Endothelial cell of umbilical vein (primary cell): ENCODE measurements around the gene KIRREL2. TPM values are rescaled to one million over a fixed set of nuclear protein-coding genes. Genes with fewer than 3 reads are reported as not detected.

Experiments used
- BruUV-seq: library from RNA; stranded (reverse); fragments of 400-500 nt; replicated peaks from 2 replicates; lab custom pipeline; 2021; lab: Mats Ljungman, UMichigan
- CTCF ChIA-PET: fragments of 300-600, 350-600 bp; sonication (Branson Sonifier 250); formaldehyde crosslinking; loops from one replicate; lab custom pipeline; 2021; ENCODE audit warnings: antibody characterized with exemption, inconsistent platforms; lab: Charles Lee
- POLR2A ChIA-PET: fragments of 300-600, 350-600 bp; sonication (Branson Sonifier 250); formaldehyde crosslinking; loops from one replicate; lab custom pipeline; 2021; ENCODE audit warnings: antibody characterized with exemption, inconsistent platforms; lab: Charles Lee
- DNase-seq: peaks from one replicate; pipeline ENCODE4 v3.0.0-alpha.2; 2011; ENCODE audit warnings: low read depth, low spot score
- FAIRE-seq: peaks from 2 replicates; lab custom pipeline; 2011; peaks lifted over from hg19 to GRCh38; lab: Jason Lieb, UNC
- H2AFZ ChIP-seq: 2 replicates; pipeline ENCODE4 v1.6.0; 2012; ENCODE audit warnings: low read depth, low read length, control low read depth, inconsistent platforms
- H3K27ac ChIP-seq: 2 replicates; pipeline ENCODE4 v1.5.1; 2011; ENCODE audit warnings: low read depth, mild to moderate bottlenecking, control low read depth, low read length, moderate library complexity; ENCODE audit not compliant: insufficient read depth
- H3K27me3 ChIP-seq, 2 experiments: 2 replicates each; pipeline versions ENCODE4 v1.6.0 to v1.6.1; 2011; ENCODE audit warnings: low read length in 2 of 2, mixed read lengths in 1 of 2; ENCODE audit not compliant: control insufficient read depth in 2 of 2, insufficient read depth in 2 of 2
- H3K36me3 ChIP-seq, 2 experiments: 2 replicates in 1 of 2; 3 replicates in 1 of 2; pipeline ENCODE4 v1.5.1; 2011; ENCODE audit warnings: low read length in 2 of 2, mild to moderate bottlenecking in 1 of 2, moderate library complexity in 1 of 2; ENCODE audit not compliant: control insufficient read depth in 2 of 2, insufficient read depth in 2 of 2; ENCODE audit errors: extremely low read depth in 1 of 2
- H3K4me1 ChIP-seq: 3 replicates; pipeline ENCODE4 v1.5.1; 2011; ENCODE audit warnings: mild to moderate bottlenecking, low read length; ENCODE audit not compliant: control insufficient read depth, insufficient read depth; ENCODE audit errors: extremely low read depth
- H3K4me2 ChIP-seq: 2 replicates; pipeline ENCODE4 v1.6.1; 2011; ENCODE audit warnings: low read length, control low read depth, mixed read lengths; ENCODE audit not compliant: insufficient read depth
- H3K4me3 ChIP-seq, 3 experiments: fragments of 200-600 bp in 1 of 3; sonication (generic), shearing (Covaris generic) in 1 of 3; replicated peaks in 1 of 3; 2 replicates each; pipeline ENCODE4 v1.5.1; 2011 to 2016; ENCODE audit warnings: control low read depth in 3 of 3, low read length in 3 of 3, mild to moderate bottlenecking in 2 of 3, inconsistent platforms in 1 of 3, low read depth in 1 of 3, moderate library complexity in 1 of 3; ENCODE audit not compliant: insufficient read depth in 1 of 3
- H3K79me2 ChIP-seq: 2 replicates; pipeline ENCODE4 v1.6.0; 2012; ENCODE audit warnings: low read length, inconsistent platforms; ENCODE audit not compliant: control insufficient read depth, insufficient read depth
- H3K9ac ChIP-seq: replicated peaks from 2 replicates; pipeline ENCODE3; 2011; ENCODE audit warnings: low read length, control low read depth; ENCODE audit not compliant: insufficient read depth; ENCODE audit errors: extremely low read depth
- H3K9me1 ChIP-seq: replicated peaks from 3 replicates; pipeline ENCODE4 v1.6.0; 2011; ENCODE audit warnings: mild to moderate bottlenecking, low read length; ENCODE audit not compliant: control insufficient read depth, insufficient read depth; ENCODE audit errors: extremely low read depth
- H3K9me3 ChIP-seq: replicated peaks from 2 replicates; pipeline ENCODE4 v1.5.1; 2012; ENCODE audit warnings: low read length, inconsistent platforms; ENCODE audit not compliant: control insufficient read depth, insufficient read depth
- H4K20me1 ChIP-seq: replicated peaks from 2 replicates; pipeline ENCODE3; 2011; ENCODE audit warnings: mild to moderate bottlenecking, low read length; ENCODE audit not compliant: control insufficient read depth, insufficient read depth; ENCODE audit errors: extremely low read depth
- FOS ChIP-seq: IDR thresholded peaks from 2 replicates; pipeline ENCODE4 v1.6.1; 2011; ENCODE audit warnings: mild to moderate bottlenecking, low read length, moderate library complexity, borderline replicate concordance; ENCODE audit not compliant: insufficient read depth
- GATA2 ChIP-seq: IDR thresholded peaks from 2 replicates; pipeline ENCODE4 v1.7.0; 2011; ENCODE audit warnings: low read depth, mild to moderate bottlenecking, moderate library complexity, mixed read lengths, low read length; ENCODE audit not compliant: insufficient read length, insufficient read depth
- MYC ChIP-seq: IDR thresholded peaks from one replicate; pipeline ENCODE4 v1.6.1; 2011; ENCODE audit warnings: mild to moderate bottlenecking, low read depth, low read length
- POLR2A ChIP-seq: IDR thresholded peaks from 2 replicates; pipeline ENCODE4 v1.6.1; 2012; ENCODE audit warnings: low read depth, mild to moderate bottlenecking, control low read depth, low read length
- POLR2AphosphoS5 ChIP-seq: IDR thresholded peaks from 2 replicates; pipeline ENCODE4 v1.6.1; 2012; ENCODE audit warnings: low read depth, mild to moderate bottlenecking, control low read depth, low read length, moderate library complexity; ENCODE audit not compliant: insufficient read depth
- dilution Hi-C: fragments of 300-500 bp; cut with MboI; formaldehyde crosslinking; loops from one replicate; pipeline ENCODE4 v1.15.0; 2019; ENCODE audit warnings: low sequenced_read_pairs; ENCODE audit not compliant: extremely low pct_ligation_motif_present
- intact Hi-C: fragments of 100-400 bp; cut with micrococcal nuclease; formaldehyde crosslinking; loops from one replicate; pipeline ENCODE4 v1.10.0; 2022
- polyA plus RNA-seq, 4 experiments: library from polyadenylated mRNA; depleted of rRNA in 3 of 4; stranded (reverse) in 3 of 4; unstranded in 1 of 4; fragments of >200 nt; gene quantifications; 2 replicates each; pipeline versions ENCODE4 v1.2.1 to v1.2.3, GENCODE V29; 2011 to 2012; ENCODE audit warnings: missing spikeins in 1 of 4
- small RNA-seq: library from RNA; depleted of rRNA; stranded (forward); fragments of <200 nt; gene quantifications from one replicate; pipeline ENCODE3, GENCODE V24; 2012; ENCODE audit warnings: low replicate concordance, low read depth; ENCODE audit not compliant: insufficient read depth, insufficient read length
- total RNA-seq: library from RNA; stranded (reverse); gene quantifications from 2 replicates; pipeline ENCODE4 v1.2.3, GENCODE V29; 2021
- TF ChIP-seq, protein P1 (sequence below): IDR thresholded peaks from 2 replicates; pipeline ENCODE4 v1.6.1; 2011; ENCODE audit not compliant: insufficient read depth, insufficient read length

Gene KIRREL2
- total and polyA plus RNA-seq, 2 donors (not counting 3 experiments of a cell fraction or from before 2014, with no cell fraction given): not detected

DNA sequence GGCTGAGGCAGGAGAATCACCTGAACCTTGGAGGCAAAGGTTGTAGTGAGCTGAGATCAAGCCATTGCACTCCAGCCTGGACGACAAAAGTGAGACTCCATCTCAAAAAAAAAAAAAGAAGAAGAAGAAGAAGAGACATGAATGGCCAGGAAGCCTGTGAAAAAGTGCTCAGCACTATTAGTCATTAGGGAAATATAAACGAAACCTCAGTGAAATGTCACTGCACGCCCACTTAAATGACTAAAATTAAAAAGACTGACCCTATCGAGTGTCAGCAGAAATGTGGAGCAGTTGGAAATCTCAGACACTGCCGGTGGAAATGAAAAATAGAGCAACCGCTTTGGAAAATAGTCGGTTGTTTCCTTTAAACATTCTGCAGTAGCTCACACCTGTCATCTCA, 56.9 kb downstream of the KIRREL2 start:
- H3K4me2 ChIP-seq: no peak overlapping the region
- H3K27ac ChIP-seq: no peak overlapping the region
- dilution Hi-C loops (no loop called here), intact Hi-C loops (no loop called here)
- no peaks in the 10 kb centered on the region for H3K4me1 ChIP-seq
- TF ChIP-seq FOS: no peak
- TF ChIP-seq GATA2: no peak
- TF ChIP-seq, protein P1, sequence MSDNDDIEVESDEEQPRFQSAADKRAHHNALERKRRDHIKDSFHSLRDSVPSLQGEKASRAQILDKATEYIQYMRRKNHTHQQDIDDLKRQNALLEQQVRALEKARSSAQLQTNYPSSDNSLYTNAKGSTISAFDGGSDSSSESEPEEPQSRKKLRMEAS: no peak
- no peak overlapping the region for H2AFZ ChIP-seq
- no peak for DNase-seq
- no peaks in the 10 kb centered on the region for H3K9me1 ChIP-seq
- FAIRE-seq: no peak
- ChIA-PET CTCF (no interaction called here), POLR2A (no interaction called here)
- H3K9me3 ChIP-seq: no peaks in the 10 kb centered on the region
- BruUV-seq: no TSS peak
- no peak overlapping the region for H3K9ac ChIP-seq
- no peaks in the 10 kb centered on the region for H3K79me2 ChIP-seq
- H4K20me1 ChIP-seq: no peaks in the 10 kb centered on the region
- no peaks in the 10 kb centered on the region for H3K36me3 ChIP-seq
- no peaks in the 10 kb centered on the region for H3K27me3 ChIP-seq
- H3K4me3 ChIP-seq: no peak overlapping the region

DNA sequence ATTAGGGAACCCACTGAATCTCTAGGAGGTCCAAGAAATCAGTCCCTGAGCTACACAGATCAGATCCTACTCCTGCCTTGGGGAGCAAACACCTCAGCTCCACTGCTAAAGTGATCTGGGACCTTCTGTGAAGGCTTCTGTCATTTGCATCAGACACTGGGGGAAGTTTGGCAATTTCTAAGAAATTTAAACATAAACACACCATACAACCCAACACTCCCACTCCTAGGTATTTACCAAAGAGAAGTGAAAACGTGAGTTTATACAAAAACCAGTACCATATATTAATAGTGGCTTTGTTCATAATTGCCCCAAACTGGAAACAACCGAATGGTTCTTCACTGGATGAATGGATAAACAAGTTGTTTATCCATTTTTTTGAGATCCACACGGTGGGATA, 58.7 kb downstream of the KIRREL2 start:
- H3K27me3 ChIP-seq: no peaks in the 10 kb centered on the region
- no peak overlapping the region for H3K9ac ChIP-seq
- H3K4me1 ChIP-seq: no peaks in the 10 kb centered on the region
- TF ChIP-seq MYC (no peak), POLR2AphosphoS5 (no peak), POLR2A (no peak), GATA2 (no peak), FOS (no peak)
- no peaks in the 10 kb centered on the region for H4K20me1 ChIP-seq
- intact Hi-C loops (no loop called here), dilution Hi-C loops (no loop called here)
- no peaks in the 10 kb centered on the region for H3K79me2 ChIP-seq
- no TSS peak for BruUV-seq
- no peaks in the 10 kb centered on the region for H3K9me1 ChIP-seq
- no peak for FAIRE-seq
- no peak overlapping the region for H3K27ac ChIP-seq
- no peak overlapping the region for H3K4me3 ChIP-seq
- H2AFZ ChIP-seq: no peak overlapping the region
- CTCF ChIA-PET: no interaction called here
- no peaks in the 10 kb centered on the region for H3K9me3 ChIP-seq
- no peaks in the 10 kb centered on the region for H3K36me3 ChIP-seq
- no peak for DNase-seq
- POLR2A ChIA-PET: no interaction called here
- H3K4me2 ChIP-seq: no peak overlapping the region

Small RNA genes within 50 kb of the gene (small RNA-seq; reads per million reads assigned to genes)
- not detected for gene RN7SL402P

Other genes with a start within 250 kb of the KIRREL2 start
- gene HAUS5, start 244.2 kb upstream of the KIRREL2 start, total RNA-seq: 17.5 and 19.0 TPM in 2 replicates
- gene HAUS5, start 244.2 kb upstream of the KIRREL2 start, polyA plus RNA-seq: 8.9 and 9.2 TPM in 2 replicates
- gene RBM42, start 227.9 kb upstream of the KIRREL2 start, total RNA-seq: 97.3 and 99.2 TPM in 2 replicates
- 78.3 and 81.4 TPM in 2 replicates for gene RBM42, start 227.9 kb upstream of the KIRREL2 start, polyA plus RNA-seq
- 0.95 and 1.5 TPM in 2 replicates for gene ETV2, start 215.2 kb upstream of the KIRREL2 start, total RNA-seq
- 1.0 and 2.1 TPM in 2 replicates for gene ETV2, start 215.2 kb upstream of the KIRREL2 start, polyA plus RNA-seq
- 300 and 327 TPM in 2 replicates for gene COX6B1, start 208.6 kb upstream of the KIRREL2 start, total RNA-seq
- gene COX6B1, start 208.6 kb upstream of the KIRREL2 start, polyA plus RNA-seq: 692 and 759 TPM in 2 replicates
- not detected in 2 replicates for gene UPK1A, start 190.4 kb upstream of the KIRREL2 start, total RNA-seq
- gene UPK1A, start 190.4 kb upstream of the KIRREL2 start, polyA plus RNA-seq: 0.13 TPM in 1 of 2 replicates, not detected in the other
- gene ZBTB32, start 152.4 kb upstream of the KIRREL2 start, total RNA-seq: not detected in 2 replicates
- not detected in 2 replicates for gene ZBTB32, start 152.4 kb upstream of the KIRREL2 start, polyA plus RNA-seq
- 37.2 and 40.0 TPM in 2 replicates for gene KMT2B, start 138.9 kb upstream of the KIRREL2 start, total RNA-seq
- 28.4 and 30.1 TPM in 2 replicates for gene KMT2B, start 138.9 kb upstream of the KIRREL2 start, polyA plus RNA-seq
- gene IGFLR1, start 114.5 kb upstream of the KIRREL2 start, total RNA-seq: 2.6 and 3.4 TPM in 2 replicates
- 7.6 and 11.8 TPM in 2 replicates for gene IGFLR1, start 114.5 kb upstream of the KIRREL2 start, polyA plus RNA-seq
- 5.6 and 10.5 TPM in 2 replicates for gene U2AF1L4, start 111.5 kb upstream of the KIRREL2 start, total RNA-seq
- 13.5 and 15.0 TPM in 2 replicates for gene U2AF1L4, start 111.5 kb upstream of the KIRREL2 start, polyA plus RNA-seq
- 65.6 and 70.1 TPM in 2 replicates for gene PSENEN, start 111.3 kb upstream of the KIRREL2 start, total RNA-seq
- 60.0 and 86.8 TPM in 2 replicates for gene PSENEN, start 111.3 kb upstream of the KIRREL2 start, polyA plus RNA-seq
- 11.3 and 15.5 TPM in 2 replicates for gene LIN37, start 108.3 kb upstream of the KIRREL2 start, total RNA-seq
- 21.4 and 21.9 TPM in 2 replicates for gene LIN37, start 108.3 kb upstream of the KIRREL2 start, polyA plus RNA-seq
- 2.7 and 6.2 TPM in 2 replicates for gene HSPB6, start 99.9 kb upstream of the KIRREL2 start, total RNA-seq
- 2.3 and 3.4 TPM in 2 replicates for gene HSPB6, start 99.9 kb upstream of the KIRREL2 start, polyA plus RNA-seq
- 28.3 and 32.1 TPM in 2 replicates for gene PROSER3, start 98.7 kb upstream of the KIRREL2 start, total RNA-seq
- 18.3 and 19.5 TPM in 2 replicates for gene PROSER3, start 98.7 kb upstream of the KIRREL2 start, polyA plus RNA-seq
- 18.4 and 32.8 TPM in 2 replicates for gene ARHGAP33, start 81.3 kb upstream of the KIRREL2 start, total RNA-seq
- gene ARHGAP33, start 81.3 kb upstream of the KIRREL2 start, polyA plus RNA-seq: 11.0 and 11.7 TPM in 2 replicates
- not detected in 2 replicates for gene PRODH2, start 44.1 kb upstream of the KIRREL2 start, total RNA-seq
- gene PRODH2, start 44.1 kb upstream of the KIRREL2 start, polyA plus RNA-seq: not detected in 2 replicates
- gene NPHS1, start 4.4 kb upstream of the KIRREL2 start, total RNA-seq: not detected in 2 replicates
- not detected in 2 replicates for gene NPHS1, start 4.4 kb upstream of the KIRREL2 start, polyA plus RNA-seq
- 6.2 and 9.0 TPM in 2 replicates for gene APLP1, start 11.7 kb downstream of the KIRREL2 start, total RNA-seq
- 13.0 and 15.1 TPM in 2 replicates for gene APLP1, start 11.7 kb downstream of the KIRREL2 start, polyA plus RNA-seq
- gene NFKBID, start 43.6 kb downstream of the KIRREL2 start, total RNA-seq: 7.6 and 8.7 TPM in 2 replicates
- gene NFKBID, start 43.6 kb downstream of the KIRREL2 start, polyA plus RNA-seq: 5.5 and 6.7 TPM in 2 replicates
- not detected in 2 replicates for gene HCST, start 45.6 kb downstream of the KIRREL2 start, total RNA-seq
- not detected in 2 replicates for gene HCST, start 45.6 kb downstream of the KIRREL2 start, polyA plus RNA-seq
- not detected in 2 replicates for gene TYROBP, start 51.4 kb downstream of the KIRREL2 start, total RNA-seq
- gene TYROBP, start 51.4 kb downstream of the KIRREL2 start, polyA plus RNA-seq: not detected in 2 replicates
- 15.9 and 17.3 TPM in 2 replicates for gene LRFN3, start 79.5 kb downstream of the KIRREL2 start, total RNA-seq
- gene LRFN3, start 79.5 kb downstream of the KIRREL2 start, polyA plus RNA-seq: 4.1 and 5.8 TPM in 2 replicates
- gene SDHAF1, start 138.3 kb downstream of the KIRREL2 start, total RNA-seq: 8.4 and 10.3 TPM in 2 replicates
- 16.2 and 16.5 TPM in 2 replicates for gene SDHAF1, start 138.3 kb downstream of the KIRREL2 start, polyA plus RNA-seq
- 0.62 and 1.3 TPM in 2 replicates for gene SYNE4, start 151.9 kb downstream of the KIRREL2 start, total RNA-seq
- 0.38 and 0.46 TPM in 2 replicates for gene SYNE4, start 151.9 kb downstream of the KIRREL2 start, polyA plus RNA-seq
- gene ALKBH6, start 157.3 kb downstream of the KIRREL2 start, total RNA-seq: 17.3 and 21.4 TPM in 2 replicates
- gene ALKBH6, start 157.3 kb downstream of the KIRREL2 start, polyA plus RNA-seq: 26.7 and 33.2 TPM in 2 replicates
- 21.0 and 24.4 TPM in 2 replicates for gene CLIP3, start 176.0 kb downstream of the KIRREL2 start, total RNA-seq
- gene CLIP3, start 176.0 kb downstream of the KIRREL2 start, polyA plus RNA-seq: 4.7 and 7.0 TPM in 2 replicates
- 2.9 and 4.1 TPM in 2 replicates for gene THAP8, start 197.4 kb downstream of the KIRREL2 start, total RNA-seq
- 6.6 and 8.3 TPM in 2 replicates for gene THAP8, start 197.4 kb downstream of the KIRREL2 start, polyA plus RNA-seq
- 12.1 and 13.4 TPM in 2 replicates for gene WDR62, start 198.0 kb downstream of the KIRREL2 start, total RNA-seq
- 8.0 and 8.7 TPM in 2 replicates for gene WDR62, start 198.0 kb downstream of the KIRREL2 start, polyA plus RNA-seq